Hematopoietic multipotent progenitor cell treated with erythropoietin and hydrocortisone succinate and interleukin-3 and kit ligand, for 8 days (in vitro differentiated cells): Measurements from ENCODE around the gene OGFOD2.

Experiments
- DNase-seq: peaks from one replicate; pipeline ENCODE4 v3.0.0-alpha.2; 2015

The OGFOD2 gene

GRCh38 chr12:122977655-122978392 is 2.8 kb downstream of the OGFOD2 start:
- DNase-seq = no peak

DNA sequence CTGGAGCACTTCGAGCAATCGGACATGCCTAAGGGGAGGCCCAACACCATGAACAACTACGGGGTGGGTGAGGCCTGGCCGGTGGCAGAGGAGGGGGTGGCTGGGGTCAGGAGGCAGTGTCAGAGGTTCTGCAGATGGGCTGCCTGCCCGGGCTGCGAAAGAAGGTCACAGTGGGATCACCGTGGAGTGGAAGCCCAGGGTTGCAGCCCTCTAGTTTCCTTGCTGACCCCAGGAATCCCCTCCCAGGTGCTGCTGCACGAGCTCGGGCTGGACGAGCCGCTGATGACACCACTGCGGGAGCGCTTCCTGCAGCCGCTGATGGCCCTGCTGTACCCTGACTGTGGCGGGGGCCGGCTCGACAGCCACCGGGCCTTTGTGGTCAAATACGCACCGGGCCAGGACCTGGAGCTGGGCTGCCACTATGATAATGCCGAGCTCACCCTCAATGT is 3.5 kb downstream of the OGFOD2 start:
- DNase-seq = no peak

DNA sequence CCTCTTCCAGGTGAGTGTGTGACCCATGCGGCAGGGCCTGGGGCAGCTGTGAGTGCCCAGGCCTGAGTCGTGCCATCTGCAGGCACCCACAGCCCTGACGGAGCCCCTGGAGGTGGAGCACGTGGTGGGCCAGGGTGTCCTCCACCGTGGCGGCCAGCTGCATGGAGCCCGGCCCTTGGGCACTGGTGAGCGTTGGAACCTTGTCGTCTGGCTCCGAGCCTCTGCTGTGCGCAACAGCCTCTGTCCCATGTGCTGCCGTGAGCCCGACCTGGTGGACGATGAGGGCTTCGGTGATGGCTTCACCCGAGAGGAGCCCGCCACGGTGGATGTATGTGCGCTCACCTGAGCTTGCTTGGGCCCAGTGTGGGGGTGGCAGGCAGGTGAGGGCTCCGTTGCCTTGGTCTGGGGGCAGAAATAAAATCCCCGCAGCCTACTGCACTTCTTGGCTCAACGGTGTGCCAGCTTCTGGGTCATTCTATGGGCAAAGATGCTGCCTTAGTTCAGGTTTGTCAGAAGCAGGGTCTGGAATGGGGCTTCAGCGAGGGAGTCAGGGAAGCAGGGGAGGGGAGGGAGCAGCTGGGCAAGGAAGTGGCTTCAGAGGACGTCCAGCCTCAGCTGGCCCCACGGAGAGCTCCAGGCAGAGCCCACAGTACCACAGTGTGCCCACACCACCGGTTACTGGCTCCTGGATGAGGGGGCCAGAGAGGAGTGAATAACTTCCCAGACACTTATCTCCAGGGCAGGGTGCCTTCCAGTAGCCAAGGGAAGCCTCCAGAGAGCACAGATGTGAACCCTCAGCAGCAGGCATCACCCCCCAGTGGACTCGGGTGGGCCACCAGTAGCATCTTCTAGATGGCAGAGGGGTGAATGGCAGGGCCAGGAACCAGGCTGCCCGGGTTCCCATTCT is 4.2 kb downstream of the OGFOD2 start:
- DNase-seq = no peak

DNA sequence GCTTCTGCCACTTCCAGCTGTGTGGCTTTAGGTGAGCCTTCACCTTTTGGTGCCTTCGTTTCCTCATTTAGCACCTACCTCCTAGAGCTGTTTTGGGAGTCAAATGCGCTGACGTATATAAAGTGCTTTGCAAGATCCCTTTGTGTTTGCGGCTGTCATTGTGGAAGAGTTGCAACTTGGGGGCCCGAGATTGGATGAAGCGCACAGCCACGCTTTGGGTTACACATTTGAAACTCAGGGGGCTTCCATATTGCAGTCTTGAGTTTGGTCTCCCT is 4.8 kb downstream of the OGFOD2 start:
- DNase-seq = no peak

DNA sequence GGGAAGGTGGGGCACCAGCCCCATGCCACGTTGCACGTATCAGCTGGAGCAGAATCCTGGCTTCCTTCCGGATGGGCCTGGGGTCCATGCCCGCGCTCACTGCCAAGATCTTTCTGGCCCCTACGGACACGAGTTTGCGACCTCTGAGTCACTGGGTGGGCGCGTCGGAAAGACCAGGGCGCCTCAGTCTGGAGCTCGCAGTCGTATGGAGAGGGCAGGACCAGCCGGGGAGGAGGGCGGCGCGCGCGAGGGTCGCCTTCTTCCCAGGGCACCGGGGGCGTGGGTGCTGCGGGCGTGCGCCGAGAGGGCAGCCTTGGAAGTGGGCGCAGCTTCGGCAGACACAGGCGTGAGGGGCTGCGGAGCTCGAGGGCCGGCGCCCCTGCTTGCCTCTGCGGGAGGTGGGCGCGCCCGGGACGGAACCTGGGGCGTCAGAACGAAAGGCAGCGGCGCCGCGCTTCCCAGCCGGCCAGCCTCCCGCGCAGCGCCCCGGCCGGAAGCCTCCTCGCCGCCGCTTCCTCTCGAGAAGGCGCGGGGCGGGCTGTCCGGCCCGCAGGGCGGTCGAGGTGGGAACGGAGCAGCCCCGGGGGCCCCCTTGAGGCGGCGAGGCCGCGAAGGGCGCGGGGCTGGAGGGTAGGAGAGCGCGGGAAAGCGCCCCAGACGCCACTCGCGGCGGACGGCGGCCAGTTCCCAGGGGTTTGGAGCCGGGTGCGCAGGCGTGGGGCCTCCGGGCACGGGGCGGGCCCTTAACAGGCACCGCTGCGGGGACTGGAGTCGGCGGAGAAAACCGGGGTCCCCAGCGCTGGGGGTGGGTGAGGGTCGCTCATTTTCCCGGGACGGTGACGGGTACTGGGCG is 5.4 kb downstream of the OGFOD2 start, which contains the start of gene ARL6IP4:
ARL6IP4 (plus strand) TSS at position 499 of the 853 bp plus-strand sequence. CDS start 459 bp downstream, outside the sequence.
- DNase-seq = peak; percentile 63

DNA sequence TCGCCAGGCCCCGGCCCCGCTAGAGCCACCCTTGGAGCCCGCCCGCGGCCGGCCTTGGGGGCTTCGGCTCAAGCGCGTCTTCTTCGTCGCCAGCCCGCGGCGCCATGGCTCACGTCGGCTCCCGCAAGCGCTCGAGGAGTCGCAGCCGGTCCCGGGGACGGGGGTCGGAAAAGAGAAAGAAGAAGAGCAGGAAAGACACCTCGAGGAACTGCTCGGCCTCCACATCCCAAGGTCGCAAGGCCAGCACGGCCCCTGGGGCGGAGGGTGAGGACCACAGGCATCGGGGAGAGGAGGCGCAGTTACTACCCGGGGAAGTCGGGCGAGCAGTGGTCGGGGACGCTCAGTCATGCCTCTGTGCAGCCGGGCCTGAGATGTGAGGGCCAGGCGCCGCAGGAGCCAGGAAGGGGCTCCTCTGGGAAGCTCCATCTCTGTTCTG is 6.0 kb downstream of the OGFOD2 start:
- no peak for DNase-seq

- DNase-seq = no peak
These were observed 6.8 kb downstream of the OGFOD2 start for GRCh38 chr12:122981587-122982476.

DNA sequence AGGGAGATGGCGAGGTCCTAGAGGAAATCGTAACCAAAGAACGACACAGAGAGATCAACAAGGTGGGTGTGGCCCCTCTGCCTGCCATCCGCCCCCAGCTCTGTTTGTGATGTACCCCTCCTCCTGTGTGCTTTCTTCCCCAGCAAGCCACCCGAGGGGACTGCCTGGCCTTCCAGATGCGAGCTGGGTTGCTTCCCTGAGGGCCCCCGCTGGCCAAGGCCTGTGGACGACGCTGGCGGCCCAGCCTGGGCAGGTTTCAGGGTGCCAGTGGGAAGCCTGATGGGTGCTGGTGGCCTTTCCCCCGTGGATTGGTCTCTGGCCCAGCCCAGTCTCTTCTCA is 7.4 kb downstream of the OGFOD2 start:
- no peak for DNase-seq

DNA sequence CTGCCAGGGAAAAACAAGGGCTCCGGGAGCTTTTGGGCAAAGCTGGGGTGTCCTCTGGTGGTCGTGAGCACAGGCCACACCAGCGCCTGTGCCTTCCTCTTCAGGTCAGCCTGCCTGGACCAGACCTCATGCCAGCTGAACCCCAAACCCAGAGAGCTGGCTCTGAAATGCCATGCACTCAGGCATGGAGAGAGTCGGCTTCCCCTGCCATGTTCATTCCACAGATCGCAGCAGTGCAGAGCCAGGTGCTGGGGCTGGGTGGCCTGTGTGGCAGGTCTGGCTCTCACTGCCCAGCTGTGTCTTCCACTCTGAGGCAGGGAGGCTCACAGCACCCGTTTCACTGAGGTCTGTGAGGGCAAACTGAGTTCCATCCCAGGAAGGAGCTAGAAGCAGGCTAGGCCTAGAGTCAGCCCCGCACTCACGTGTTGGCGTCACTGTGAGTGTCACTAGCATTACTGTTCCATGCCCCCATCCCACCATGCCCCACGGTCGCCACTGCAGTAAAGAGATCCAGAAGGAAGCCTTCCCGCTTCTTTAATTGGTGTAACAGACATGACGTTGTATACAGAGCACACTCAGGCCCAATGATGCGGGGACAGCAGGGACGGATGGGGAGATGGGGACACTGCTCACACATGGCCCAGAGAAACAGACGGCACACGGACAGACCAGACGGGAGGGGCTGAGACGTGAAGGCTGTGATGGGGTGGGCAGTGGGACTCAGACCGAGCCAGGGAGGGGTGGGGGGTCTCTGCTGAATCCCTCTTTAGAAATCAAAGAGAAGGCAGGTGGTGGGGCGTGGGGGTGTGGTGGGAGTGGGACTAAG is 8.1 kb downstream of the OGFOD2 start:
- no peak for DNase-seq

- no peak for DNase-seq
These were observed 8.9 kb downstream of the OGFOD2 start for GRCh38 chr12:122983789-122984515.

GRCh38 chr12:122984612-122985337 is 9.7 kb downstream of the OGFOD2 start:
- no peak for DNase-seq

- DNase-seq = no peak
These were observed 10.6 kb downstream of the OGFOD2 start for GRCh38 chr12:122985338-122986257.

DNA sequence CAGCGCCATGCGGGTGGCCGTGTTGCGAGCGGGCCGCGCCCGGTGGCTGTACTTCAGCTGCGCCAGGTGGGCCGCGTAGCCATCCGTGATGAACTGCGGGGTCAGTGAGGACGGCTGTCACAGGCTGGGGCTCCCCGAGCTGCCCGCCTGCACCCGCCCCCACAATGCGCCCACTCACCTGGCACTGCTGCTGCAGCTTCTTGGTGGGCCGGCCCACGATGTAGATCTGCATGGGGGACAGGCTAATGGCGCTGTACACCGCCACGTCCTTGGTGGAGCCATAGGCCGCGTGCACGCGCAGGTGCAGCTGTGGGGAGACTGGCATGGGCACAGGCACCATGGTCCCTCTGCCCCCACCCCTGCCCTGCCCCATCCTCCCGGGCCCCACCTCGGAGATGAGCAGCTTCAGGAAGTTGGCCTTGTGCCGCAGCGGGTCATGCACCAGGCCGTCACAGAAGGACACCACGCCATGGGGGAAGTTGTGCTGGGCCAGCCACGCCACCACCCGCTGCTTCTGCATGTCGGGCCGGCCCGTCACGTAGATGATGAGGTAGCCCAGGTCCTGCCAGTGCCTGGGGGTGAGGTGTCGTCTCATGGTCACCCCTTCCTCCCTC is 11.3 kb downstream of the OGFOD2 start:
- no peak for DNase-seq

DNA sequence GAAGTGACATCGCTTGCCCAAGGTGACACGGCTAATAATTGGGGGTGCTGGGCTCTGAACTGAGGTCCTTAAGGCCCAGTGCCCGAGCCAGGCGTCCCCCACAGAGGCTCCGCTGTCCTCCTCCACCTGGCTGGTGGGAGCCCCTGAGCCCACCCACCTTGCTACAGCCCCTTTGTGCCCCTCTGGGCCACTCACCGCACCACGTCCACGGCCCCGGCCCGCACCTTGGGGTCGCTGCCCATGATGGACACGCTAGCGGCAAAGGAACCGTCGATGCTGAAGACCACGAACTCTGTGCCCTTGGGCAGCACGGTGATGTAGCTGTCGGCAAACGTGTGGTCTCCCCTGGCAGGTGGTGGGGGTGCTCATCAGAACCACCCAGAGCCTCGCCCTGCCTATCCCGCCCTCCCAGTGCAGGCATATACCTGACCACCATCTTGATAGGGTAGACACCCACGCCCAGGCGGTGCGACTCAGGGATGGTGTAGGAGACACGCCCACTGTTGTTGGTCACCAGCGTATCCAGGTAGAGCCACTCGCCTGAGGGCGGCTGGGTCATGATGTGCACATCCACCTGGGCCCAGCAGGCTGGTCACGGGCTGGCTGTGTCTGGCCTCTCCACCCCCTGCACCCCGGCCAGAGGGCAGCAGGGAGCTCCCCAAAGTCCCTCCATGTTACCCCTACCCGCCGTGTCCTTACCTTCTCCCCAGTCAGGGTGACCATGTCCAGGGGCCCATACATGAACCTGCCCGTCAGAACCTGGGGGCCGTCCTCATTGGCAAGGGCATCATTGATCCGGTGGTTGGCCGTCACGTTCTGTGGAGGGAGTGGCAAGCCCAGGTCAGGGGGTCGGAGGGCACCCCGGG is 12.3 kb downstream of the OGFOD2 start:
- DNase-seq = no peak

- DNase-seq = no peak
These were observed 13.0 kb downstream of the OGFOD2 start for GRCh38 chr12:122988036-122988435.

GRCh38 chr12:122988612-122989212 is 13.7 kb downstream of the OGFOD2 start:
- no peak for DNase-seq
